Measurements from ENCODE around the gene CDK6. TPM values are rescaled to one million over a fixed set of nuclear protein-coding genes. Genes with fewer than 3 reads are reported as not detected.
A peak's percentile ranks its signal among the peaks of the same experiment; 100 is the strongest.

CDK6 gene
- total and polyA plus RNA-seq, 9 of the 15 experiments (the other 6 are each of a cell fraction or from before 2014, with no cell fraction given) = 7.6 to 109 (median 44.4) TPM

DNA sequence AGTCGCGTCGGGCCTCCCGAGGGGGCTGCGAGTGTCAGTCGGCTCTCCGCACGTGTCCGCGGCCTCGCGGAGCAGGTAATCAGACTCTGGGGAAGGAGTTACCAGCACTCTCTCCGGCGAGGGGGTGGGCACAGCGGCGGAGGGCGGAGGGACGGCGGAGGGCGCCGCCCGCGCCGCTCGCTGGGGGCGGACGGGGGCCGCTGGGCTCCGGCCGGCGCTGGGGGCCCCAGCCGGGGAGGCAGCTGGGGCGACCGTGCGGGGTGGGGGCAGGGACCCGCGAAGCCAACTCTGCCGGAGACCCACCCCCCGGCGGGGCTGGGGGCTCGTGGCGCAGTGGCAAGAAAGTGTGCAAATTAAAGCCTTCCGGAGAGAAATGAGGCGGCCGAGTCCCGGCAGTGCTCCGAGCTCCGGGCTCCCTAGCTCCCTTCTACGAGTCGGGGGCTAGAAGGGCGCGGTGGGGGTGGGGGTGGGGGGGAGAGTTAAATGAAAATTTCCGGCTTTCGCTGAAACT is at the start of gene CDK6 (continued):
- TF ChIP-seq PHF21A (IDR thresholded peaks at IDR 0.05; ENCODE audit: borderline replicate concordance, low read depth) (no peak), MED1 (CRISPR knock-in tag; IDR thresholded peaks at IDR 0.05; ENCODE audit: borderline replicate concordance) (no peak), BHLHE40 (IDR thresholded peaks at IDR 0.05; ENCODE audit: low read length) (peak; percentile 91), SAP30 (IDR thresholded peaks at IDR 0.05; ENCODE audit: borderline replicate concordance, insufficient read depth, low read depth, low read length, poor library complexity, severe bottlenecking) (no peak), ZNF24 (IDR thresholded peaks at IDR 0.05) (no peak), U2AF2 (optimal IDR thresholded peaks at IDR 0.05; ENCODE audit: low read depth, low read length) (no peak), ZNF263 (CRISPR knock-in tag; IDR thresholded peaks at IDR 0.05; ENCODE audit: borderline replicate concordance) (no peak), NRF1 (conservative IDR thresholded peaks at IDR 0.05 in 1 of 2, IDR thresholded peaks at IDR 0.05 in 1 of 2) (no peak), HNRNPL (IDR thresholded peaks at IDR 0.05; ENCODE audit: low read depth, low read length) (no peak), GTF2A2 (tag; IDR thresholded peaks at IDR 0.05) (no peak), CREM (IDR thresholded peaks at IDR 0.05; ENCODE audit: low read depth) (peak; percentile 24; the same call in 1 of the 2 replicates), THRAP3 (IDR thresholded peaks at IDR 0.05; ENCODE audit: borderline replicate concordance) (no peak), MIER1 (IDR thresholded peaks at IDR 0.05; ENCODE audit: low read depth) (no peak), ZNF184 (CRISPR knock-in tag; IDR thresholded peaks at IDR 0.05) (no peak)
- TF ChIP-seq, protein P1, sequence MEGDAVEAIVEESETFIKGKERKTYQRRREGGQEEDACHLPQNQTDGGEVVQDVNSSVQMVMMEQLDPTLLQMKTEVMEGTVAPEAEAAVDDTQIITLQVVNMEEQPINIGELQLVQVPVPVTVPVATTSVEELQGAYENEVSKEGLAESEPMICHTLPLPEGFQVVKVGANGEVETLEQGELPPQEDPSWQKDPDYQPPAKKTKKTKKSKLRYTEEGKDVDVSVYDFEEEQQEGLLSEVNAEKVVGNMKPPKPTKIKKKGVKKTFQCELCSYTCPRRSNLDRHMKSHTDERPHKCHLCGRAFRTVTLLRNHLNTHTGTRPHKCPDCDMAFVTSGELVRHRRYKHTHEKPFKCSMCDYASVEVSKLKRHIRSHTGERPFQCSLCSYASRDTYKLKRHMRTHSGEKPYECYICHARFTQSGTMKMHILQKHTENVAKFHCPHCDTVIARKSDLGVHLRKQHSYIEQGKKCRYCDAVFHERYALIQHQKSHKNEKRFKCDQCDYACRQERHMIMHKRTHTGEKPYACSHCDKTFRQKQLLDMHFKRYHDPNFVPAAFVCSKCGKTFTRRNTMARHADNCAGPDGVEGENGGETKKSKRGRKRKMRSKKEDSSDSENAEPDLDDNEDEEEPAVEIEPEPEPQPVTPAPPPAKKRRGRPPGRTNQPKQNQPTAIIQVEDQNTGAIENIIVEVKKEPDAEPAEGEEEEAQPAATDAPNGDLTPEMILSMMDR (IDR thresholded peaks at IDR 0.05 in 2 of 3, conservative IDR thresholded peaks at IDR 0.05 in 1 of 3; ENCODE audit: insufficient read depth in 2 of 3, low read depth in 1 of 3, low read length in 3 of 3) = no peak
- TF ChIP-seq, protein P2, sequence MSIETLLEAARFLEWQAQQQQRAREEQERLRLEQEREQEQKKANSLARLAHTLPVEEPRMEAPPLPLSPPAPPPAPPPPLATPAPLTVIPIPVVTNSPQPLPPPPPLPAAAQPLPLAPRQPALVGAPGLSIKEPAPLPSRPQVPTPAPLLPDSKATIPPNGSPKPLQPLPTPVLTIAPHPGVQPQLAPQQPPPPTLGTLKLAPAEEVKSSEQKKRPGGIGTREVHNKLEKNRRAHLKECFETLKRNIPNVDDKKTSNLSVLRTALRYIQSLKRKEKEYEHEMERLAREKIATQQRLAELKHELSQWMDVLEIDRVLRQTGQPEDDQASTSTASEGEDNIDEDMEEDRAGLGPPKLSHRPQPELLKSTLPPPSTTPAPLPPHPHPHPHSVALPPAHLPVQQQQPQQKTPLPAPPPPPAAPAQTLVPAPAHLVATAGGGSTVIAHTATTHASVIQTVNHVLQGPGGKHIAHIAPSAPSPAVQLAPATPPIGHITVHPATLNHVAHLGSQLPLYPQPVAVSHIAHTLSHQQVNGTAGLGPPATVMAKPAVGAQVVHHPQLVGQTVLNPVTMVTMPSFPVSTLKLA (conservative IDR thresholded peaks at IDR 0.05) = no peak; a peak in 2 of 4 replicates
- TF ChIP-seq, protein P3, sequence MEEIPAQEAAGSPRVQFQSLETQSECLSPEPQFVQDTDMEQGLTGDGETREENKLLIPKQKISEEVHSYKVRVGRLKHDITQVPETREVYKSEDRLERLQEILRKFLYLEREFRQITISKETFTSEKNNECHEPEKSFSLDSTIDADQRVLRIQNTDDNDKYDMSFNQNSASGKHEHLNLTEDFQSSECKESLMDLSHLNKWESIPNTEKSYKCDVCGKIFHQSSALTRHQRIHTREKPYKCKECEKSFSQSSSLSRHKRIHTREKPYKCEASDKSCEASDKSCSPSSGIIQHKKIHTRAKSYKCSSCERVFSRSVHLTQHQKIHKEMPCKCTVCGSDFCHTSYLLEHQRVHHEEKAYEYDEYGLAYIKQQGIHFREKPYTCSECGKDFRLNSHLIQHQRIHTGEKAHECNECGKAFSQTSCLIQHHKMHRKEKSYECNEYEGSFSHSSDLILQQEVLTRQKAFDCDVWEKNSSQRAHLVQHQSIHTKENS (CRISPR knock-in tag; IDR thresholded peaks at IDR 0.05) = no peak
- TF ChIP-seq, protein P4, sequence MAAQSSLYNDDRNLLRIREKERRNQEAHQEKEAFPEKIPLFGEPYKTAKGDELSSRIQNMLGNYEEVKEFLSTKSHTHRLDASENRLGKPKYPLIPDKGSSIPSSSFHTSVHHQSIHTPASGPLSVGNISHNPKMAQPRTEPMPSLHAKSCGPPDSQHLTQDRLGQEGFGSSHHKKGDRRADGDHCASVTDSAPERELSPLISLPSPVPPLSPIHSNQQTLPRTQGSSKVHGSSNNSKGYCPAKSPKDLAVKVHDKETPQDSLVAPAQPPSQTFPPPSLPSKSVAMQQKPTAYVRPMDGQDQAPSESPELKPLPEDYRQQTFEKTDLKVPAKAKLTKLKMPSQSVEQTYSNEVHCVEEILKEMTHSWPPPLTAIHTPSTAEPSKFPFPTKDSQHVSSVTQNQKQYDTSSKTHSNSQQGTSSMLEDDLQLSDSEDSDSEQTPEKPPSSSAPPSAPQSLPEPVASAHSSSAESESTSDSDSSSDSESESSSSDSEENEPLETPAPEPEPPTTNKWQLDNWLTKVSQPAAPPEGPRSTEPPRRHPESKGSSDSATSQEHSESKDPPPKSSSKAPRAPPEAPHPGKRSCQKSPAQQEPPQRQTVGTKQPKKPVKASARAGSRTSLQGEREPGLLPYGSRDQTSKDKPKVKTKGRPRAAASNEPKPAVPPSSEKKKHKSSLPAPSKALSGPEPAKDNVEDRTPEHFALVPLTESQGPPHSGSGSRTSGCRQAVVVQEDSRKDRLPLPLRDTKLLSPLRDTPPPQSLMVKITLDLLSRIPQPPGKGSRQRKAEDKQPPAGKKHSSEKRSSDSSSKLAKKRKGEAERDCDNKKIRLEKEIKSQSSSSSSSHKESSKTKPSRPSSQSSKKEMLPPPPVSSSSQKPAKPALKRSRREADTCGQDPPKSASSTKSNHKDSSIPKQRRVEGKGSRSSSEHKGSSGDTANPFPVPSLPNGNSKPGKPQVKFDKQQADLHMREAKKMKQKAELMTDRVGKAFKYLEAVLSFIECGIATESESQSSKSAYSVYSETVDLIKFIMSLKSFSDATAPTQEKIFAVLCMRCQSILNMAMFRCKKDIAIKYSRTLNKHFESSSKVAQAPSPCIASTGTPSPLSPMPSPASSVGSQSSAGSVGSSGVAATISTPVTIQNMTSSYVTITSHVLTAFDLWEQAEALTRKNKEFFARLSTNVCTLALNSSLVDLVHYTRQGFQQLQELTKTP (IDR thresholded peaks at IDR 0.05; ENCODE audit: low read depth in 1 of 2, partially characterized antibody in 2 of 2) = no peak

Data from K562 (cell line).